CD4-positive, alpha-beta T cell treated with Interleukin-15 for 1 hour (primary cell): ENCODE data around the gene FLYWCH1.
A peak's percentile ranks its signal among the peaks of the same experiment; 100 is the strongest.

Source experiments
- DNase-seq: peaks from one replicate; pipeline ENCODE4 v3.0.0-alpha.2; 2020

Gene FLYWCH1

DNA sequence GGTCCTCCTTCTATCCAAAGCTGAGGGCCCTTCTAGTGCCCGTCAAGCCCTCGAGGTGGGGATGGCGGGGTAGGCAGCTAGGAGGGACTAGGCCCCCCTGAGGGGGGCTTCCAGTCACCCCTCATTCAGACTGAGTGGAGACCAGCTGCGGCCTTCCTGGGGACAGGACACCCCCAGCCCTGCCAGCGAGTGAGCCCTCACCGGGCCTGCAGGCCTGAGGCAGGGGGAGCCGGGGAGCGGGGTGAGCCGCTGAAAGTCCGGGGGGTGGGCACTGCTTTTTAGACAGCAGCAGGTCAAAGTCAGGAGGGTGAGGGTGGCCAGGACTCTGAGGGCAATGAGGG lies 43.7 kb downstream of the FLYWCH1 start:
- no peak for DNase-seq

DNA sequence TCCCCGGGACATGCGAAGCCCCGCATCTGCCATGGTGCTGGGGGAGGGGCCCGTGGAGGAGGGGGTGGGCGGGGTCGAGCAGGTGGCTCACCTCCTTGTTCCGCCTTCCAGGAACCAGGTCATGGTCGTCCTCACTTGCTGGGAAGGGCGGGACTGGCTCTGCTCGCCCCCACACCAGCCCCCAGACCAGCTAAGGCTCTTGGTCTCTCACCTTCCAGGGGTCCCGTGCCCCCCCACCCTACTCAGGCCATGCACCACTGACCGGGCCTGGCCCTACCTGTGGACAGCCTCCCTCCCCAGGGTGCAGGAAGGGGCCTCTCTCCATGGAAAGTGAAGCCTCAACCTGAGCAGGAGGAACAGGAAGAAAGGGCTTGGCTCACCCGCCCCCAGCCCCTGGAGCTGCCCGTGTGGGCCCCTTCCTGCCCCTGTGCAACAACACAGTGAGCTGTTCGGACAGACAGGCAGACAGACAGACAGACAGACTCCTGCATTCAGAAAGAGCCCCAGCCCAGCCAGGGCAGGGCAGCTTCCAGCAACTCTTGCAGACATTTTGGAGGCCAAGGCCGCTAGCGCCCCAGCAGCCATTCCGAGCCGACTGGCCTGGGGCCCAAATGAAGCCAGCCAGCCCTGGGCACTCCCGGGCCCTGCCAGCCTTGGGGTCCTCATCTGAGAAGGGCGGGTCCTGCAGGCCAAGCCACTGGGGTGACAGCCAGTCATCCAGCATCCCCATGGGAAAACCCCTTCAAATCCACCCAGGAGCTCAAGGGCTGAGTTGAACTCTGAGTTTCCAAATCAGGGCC lies 44.2 kb downstream of the FLYWCH1 start:
- DNase-seq: no peak

DNA sequence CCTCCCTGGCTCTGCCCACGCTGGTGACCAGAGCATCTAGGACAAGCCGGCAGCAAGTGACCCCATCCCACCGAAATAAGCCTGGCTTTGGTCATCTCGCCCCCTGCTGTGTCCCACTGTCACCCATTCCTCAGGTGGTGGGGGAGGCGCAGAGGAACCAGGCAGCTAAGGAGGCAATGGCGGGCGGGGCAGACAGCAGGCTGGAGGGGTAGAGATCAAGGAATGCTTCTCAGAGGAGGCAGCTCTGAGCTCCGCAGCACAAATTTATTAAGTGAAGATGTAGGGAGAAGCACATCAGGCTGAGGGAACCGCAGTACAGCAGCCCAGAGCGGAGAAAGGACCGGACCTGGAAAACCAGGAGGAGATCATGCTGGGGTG lies 44.8 kb downstream of the FLYWCH1 start:
- no peak for DNase-seq

- DNase-seq: no peak
Measured at GRCh38 chr16:2959206-2959605, 47.5 kb downstream of the FLYWCH1 start.

GRCh38 chr16:2960183-2961010 lies 48.7 kb downstream of the FLYWCH1 start:
- DNase-seq: no peak

GRCh38 chr16:2962334-2963073 lies 50.8 kb downstream of the FLYWCH1 start:
- no peak for DNase-seq

GRCh38 chr16:2963074-2963722 lies 51.5 kb downstream of the FLYWCH1 start:
- DNase-seq: peak; percentile 57

GRCh38 chr16:2963723-2964474 lies 52.2 kb downstream of the FLYWCH1 start, which contains the start of gene KREMEN2:
TSS of gene KREMEN2 (plus strand) at chr16:2964275. CDS start at chr16:2964521, 246 bp downstream.
- DNase-seq: no peak

GRCh38 chr16:2964475-2965336 lies 53.0 kb downstream of the FLYWCH1 start:
- peak; percentile 69 for DNase-seq

DNA sequence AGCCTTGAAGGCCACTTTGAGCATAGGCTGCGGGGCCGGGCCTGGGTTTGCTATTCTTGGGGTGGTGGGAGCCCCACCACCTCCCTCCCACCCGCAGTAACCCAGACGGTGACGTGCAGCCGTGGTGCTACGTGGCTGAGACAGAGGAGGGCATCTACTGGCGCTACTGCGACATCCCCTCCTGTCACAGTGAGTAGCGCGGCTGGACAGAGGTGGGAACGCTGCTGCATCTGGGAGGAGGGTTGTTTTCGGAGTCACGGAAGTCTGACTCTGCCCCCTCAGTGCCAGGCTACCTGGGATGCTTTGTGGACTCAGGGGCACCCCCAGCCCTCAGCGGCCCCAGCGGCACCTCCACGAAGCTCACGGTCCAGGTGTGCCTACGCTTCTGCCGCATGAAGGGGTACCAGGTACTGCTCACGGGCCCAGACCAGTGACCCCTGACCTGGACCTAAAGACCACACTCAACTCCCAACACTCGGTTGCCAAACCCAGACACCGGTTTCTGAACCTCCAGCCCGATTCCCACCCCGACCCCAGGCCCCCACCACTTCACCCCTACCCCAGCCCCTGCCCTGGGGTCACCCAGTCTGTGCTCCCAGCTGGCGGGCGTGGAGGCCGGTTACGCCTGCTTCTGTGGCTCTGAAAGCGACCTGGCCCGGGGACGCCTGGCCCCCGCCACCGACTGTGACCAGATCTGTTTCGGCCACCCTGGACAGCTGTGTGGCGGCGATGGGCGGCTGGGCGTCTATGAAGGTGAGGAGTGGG lies 54.5 kb downstream of the FLYWCH1 start:
- no peak for DNase-seq

- peak; percentile 36 for DNase-seq
Measured at GRCh38 chr16:2966808-2967191, 55.1 kb downstream of the FLYWCH1 start.

GRCh38 chr16:2967211-2967631 lies 55.5 kb downstream of the FLYWCH1 start:
- DNase-seq: no peak

DNA sequence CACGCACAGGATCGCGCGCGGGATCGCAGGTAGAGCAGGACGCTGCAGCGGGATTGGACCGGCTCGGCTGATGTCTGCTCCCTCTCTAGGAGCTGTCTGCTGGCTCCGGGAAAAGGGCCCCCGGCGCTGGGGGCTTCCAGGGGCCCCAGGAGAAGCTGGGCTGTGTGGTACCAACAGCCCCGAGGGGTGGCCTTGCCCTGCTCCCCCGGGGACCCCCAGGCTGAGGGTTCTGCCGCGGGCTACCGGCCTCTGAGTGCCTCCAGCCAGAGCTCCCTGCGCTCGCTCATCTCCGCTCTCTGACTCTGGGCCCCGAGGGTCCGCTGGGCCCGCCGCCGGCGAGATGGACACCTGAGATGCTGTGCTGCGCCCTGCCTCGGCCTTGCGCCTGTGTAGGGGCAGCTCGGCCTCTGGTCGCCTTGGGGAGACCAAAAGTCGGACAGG lies 56.0 kb downstream of the FLYWCH1 start:
- DNase-seq: no peak

DNA sequence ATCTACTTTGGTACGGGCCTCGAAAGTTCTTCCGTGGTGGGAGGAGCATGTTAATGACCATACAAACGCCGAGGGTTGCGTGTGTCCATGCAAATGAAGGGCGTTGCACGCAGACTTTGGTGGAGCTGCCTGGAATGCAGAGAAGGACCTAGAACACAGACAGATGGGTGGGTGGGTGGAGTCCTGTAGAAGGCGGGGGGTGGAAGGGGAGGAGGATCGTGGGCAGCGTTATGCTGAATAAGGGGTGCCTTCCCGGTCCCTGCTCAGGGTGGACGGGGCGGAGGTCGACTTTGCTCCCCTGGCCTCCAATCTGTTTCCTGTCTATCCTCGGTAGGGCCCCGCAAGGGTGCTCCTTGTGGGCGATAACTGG lies 56.6 kb downstream of the FLYWCH1 start:
- DNase-seq: peak; percentile 46

- peak; percentile 83 for DNase-seq
Measured at GRCh38 chr16:2968738-2969544, 57.2 kb downstream of the FLYWCH1 start, which contains the start of gene PAQR4. TSS of gene PAQR4 (plus strand) at chr16:2969348. CDS start at chr16:2969675, 327 bp downstream.

GRCh38 chr16:2969545-2970521 lies 58.1 kb downstream of the FLYWCH1 start:
- peak; percentile 60 for DNase-seq

DNA sequence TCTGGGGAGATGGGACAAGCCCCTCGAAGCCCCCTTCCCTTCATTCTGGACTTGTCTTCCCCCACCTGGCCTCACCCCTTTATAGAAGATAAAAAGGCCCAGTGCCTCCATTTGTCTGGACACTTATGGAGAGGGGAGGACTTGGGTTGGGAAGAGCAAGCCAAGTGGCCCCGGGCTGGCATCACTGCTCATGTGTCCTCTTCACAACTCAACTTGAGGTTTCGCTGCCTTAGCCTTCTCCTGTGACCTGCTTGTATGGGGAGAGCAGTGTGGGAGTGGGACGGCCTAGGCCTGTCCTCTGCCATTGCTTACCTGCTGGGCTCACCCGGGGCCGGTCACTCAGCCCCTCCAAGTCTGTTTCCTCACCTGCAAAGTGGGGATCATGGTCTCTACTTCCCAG lies 58.8 kb downstream of the FLYWCH1 start:
- no peak for DNase-seq
